RWPE2 (cell line): Measurements from ENCODE around the gene KIF1A.

Experiments
- ATAC-seq: fragments of 200-7000 bp; cut with Tn5 transposase; 3 replicates; pipeline ENCODE4 v1.9.1; 2021; ENCODE audit warnings: low read depth
- DNase-seq: peaks from one replicate; pipeline ENCODE4 v3.0.0-alpha.2; 2020; ENCODE audit warnings: low spot score
- H3K27ac ChIP-seq: fragments of 450-650 bp; 2 replicates; pipeline ENCODE4 v1.5.1; 2017; ENCODE audit warnings: mild to moderate bottlenecking; ENCODE audit not compliant: poor library complexity, severe bottlenecking
- H3K27me3 ChIP-seq: fragments of 250-450 bp; sonication (Bioruptor Pico); 2 replicates; pipeline ENCODE4 v1.5.1; 2021; ENCODE audit warnings: mild to moderate bottlenecking, moderate library complexity; ENCODE audit not compliant: insufficient read depth, poor library complexity, severe bottlenecking
- H3K36me3 ChIP-seq: fragments of 250-450 bp; sonication (Bioruptor Pico); 2 replicates; pipeline ENCODE4 v1.5.1; 2020; ENCODE audit warnings: low read depth, mild to moderate bottlenecking, moderate library complexity
- H3K4me1 ChIP-seq: fragments of 250-450 bp; sonication (Bioruptor Pico); 2 replicates; pipeline ENCODE4 v1.5.1; 2021; ENCODE audit warnings: mild to moderate bottlenecking, moderate library complexity; ENCODE audit not compliant: insufficient read depth, poor library complexity, severe bottlenecking
- H3K4me3 ChIP-seq: fragments of 250-450 bp; sonication (Bioruptor Pico); 2 replicates; pipeline ENCODE4 v1.5.1; 2021; ENCODE audit warnings: mild to moderate bottlenecking, moderate library complexity; ENCODE audit not compliant: severe bottlenecking
- H3K9me3 ChIP-seq: fragments of 250-450 bp; sonication (Bioruptor Pico); 2 replicates; pipeline ENCODE4 v1.5.1; 2021; ENCODE audit warnings: mild to moderate bottlenecking, moderate library complexity; ENCODE audit not compliant: severe bottlenecking
- TF ChIP-seq, protein P1 (sequence below): fragments of 450-650 bp; IDR thresholded peaks from one replicate; pipeline ENCODE4 v1.5.1; 2017; ENCODE audit warnings: mild to moderate bottlenecking, moderate library complexity; ENCODE audit not compliant: poor library complexity, severe bottlenecking

The KIF1A gene

DNA sequence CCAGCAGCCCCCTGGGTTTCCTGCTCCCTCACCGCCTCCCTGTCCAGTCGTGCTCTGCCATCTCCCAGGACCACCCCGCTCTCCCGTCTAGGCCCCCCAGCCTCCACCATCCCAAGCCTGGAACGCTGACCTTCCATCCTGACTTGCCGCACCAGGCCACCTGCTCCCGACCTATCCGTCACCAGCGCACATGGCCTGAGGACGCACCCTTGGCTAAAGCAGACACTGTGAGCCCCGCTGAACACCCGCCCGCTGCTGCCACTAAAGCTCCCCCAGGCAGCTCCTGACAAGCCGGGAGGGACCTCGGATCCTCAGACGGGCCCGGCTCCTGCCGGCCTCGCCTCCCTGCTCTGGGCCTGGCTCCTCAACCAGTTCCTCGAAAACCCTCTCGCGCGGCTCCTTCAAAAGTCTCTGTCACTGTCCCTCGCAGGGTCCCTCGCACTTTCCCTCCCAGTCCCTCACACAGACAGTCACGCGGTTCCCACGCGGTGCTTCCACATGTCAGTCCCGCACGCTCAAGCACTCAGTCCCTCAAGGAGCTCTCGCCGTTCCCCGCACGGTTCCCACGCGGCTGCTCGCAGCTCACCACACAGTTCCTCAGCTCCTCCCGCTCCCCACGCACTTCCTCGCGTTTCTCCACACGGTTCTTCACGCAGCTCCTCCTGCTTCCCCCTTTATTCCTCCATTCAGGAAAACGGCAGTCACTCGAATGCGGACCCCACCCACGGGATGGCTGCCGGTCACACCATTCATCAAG lies 42.4 kb downstream of the KIF1A start:
- H3K4me1 ChIP-seq: no peaks in the 10 kb centered on the region
- H3K9me3 ChIP-seq: no peaks in the 10 kb centered on the region
- TF ChIP-seq, protein P1, sequence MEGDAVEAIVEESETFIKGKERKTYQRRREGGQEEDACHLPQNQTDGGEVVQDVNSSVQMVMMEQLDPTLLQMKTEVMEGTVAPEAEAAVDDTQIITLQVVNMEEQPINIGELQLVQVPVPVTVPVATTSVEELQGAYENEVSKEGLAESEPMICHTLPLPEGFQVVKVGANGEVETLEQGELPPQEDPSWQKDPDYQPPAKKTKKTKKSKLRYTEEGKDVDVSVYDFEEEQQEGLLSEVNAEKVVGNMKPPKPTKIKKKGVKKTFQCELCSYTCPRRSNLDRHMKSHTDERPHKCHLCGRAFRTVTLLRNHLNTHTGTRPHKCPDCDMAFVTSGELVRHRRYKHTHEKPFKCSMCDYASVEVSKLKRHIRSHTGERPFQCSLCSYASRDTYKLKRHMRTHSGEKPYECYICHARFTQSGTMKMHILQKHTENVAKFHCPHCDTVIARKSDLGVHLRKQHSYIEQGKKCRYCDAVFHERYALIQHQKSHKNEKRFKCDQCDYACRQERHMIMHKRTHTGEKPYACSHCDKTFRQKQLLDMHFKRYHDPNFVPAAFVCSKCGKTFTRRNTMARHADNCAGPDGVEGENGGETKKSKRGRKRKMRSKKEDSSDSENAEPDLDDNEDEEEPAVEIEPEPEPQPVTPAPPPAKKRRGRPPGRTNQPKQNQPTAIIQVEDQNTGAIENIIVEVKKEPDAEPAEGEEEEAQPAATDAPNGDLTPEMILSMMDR: no peak
- DNase-seq (no peak), ATAC-seq (no peak)
- no peak overlapping the region for H3K27ac ChIP-seq
- no peak overlapping the region for H3K4me3 ChIP-seq
- no peaks in the 10 kb centered on the region for H3K36me3 ChIP-seq
- no peaks in the 10 kb centered on the region for H3K27me3 ChIP-seq

DNA sequence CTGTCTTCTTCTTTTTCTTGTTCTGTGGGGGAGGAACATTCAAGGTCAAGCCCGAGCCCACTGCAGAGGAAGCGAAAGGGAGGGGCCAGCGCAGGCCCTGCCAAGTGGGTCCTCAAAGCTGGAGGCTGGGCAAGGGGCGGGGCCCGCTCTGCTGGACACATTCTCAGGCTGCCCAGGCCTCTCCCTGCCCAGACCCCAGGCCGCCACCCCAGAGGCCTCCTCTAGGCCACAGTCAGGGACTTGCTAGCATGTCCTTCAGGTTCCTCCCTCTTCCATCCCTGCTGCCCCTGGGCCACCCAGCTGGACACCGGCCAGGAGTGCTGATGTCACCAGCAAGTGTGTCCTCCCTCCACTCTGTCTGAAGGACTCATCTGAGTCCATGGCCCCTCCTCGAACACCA lies 44.1 kb downstream of the KIF1A start:
- no peaks in the 10 kb centered on the region for H3K36me3 ChIP-seq
- H3K4me3 ChIP-seq: no peak overlapping the region
- ATAC-seq (no peak), DNase-seq (no peak)
- H3K4me1 ChIP-seq: no peaks in the 10 kb centered on the region
- no peak overlapping the region for H3K27ac ChIP-seq
- H3K9me3 ChIP-seq: no peaks in the 10 kb centered on the region
- TF ChIP-seq, protein P1: no peak
- H3K27me3 ChIP-seq: no peaks in the 10 kb centered on the region

DNA sequence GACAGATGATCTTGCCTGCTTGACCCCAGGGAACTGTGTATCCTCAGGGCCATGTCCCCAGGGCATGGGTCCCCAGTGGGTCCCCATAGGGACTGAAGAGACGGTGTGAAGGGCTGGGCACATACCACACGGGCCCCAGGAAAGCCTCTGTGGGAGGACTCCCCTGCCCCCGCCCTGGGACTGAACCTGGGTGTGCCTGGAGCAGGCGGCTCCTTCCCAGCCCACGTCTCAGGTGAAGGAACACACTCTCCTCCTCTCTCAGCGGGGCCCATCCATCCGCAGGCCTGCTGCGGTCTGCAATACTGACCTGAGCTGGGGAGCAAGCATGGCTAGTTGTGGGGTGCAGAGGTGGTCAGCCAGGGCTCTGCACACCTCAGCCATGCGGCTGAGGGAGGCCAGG lies 45.2 kb downstream of the KIF1A start:
- Histone ChIP-seq H3K4me1 (no peaks in the 10 kb centered on the region), H3K9me3 (no peaks in the 10 kb centered on the region), H3K27ac (no peak overlapping the region), H3K27me3 (no peaks in the 10 kb centered on the region), H3K36me3 (no peaks in the 10 kb centered on the region), H3K4me3 (no peak overlapping the region)
- TF ChIP-seq, protein P1: no peak
- no peak for ATAC-seq
- DNase-seq: no peak

DNA sequence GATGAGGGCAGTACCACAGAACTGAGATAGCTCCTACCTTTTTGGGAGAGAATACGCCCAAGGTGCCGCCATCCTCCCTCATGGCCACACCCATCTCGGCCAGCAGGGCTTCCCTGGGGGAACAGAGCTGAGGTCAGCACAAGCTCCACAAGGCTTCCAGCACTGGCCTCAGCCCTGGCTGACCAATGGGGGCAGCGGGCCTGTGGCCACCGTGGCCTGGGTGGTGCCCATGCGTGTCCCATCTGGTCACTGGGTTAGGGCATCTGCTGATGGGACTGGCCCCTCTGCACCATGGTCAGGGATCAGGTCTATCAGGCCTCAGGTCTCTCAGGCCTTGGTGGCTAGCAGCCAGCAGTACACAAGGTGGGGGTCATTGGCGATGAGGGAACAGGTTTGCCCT lies 50.9 kb downstream of the KIF1A start:
- H3K27ac ChIP-seq: no peak overlapping the region
- H3K36me3 ChIP-seq: no peaks in the 10 kb centered on the region
- no peak for ATAC-seq
- H3K4me3 ChIP-seq: no peak overlapping the region
- TF ChIP-seq, protein P1: no peak
- no peaks in the 10 kb centered on the region for H3K9me3 ChIP-seq
- no peak for DNase-seq
- no peaks in the 10 kb centered on the region for H3K27me3 ChIP-seq
- H3K4me1 ChIP-seq: no peaks in the 10 kb centered on the region

DNA sequence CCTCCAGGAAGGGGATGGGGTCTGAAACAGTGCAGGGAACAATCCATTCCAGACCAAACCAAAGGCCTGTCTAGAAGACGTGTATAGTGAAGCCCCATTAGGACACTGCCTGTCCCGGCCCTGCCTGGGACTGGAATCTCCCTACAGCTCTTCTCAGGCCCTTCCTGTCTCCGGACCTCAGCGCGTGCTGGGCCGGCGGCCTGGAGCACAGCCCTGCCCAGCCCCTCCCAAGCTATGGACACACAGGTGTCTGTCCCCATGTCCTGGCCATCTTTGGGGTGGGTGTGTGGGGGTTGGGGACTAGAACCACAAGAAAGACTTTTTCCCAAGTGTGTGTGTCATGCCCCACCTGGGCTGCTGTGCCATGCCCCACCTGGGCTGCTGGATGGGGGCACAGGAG lies 51.8 kb downstream of the KIF1A start:
- Histone ChIP-seq H3K9me3 (no peaks in the 10 kb centered on the region), H3K4me3 (no peak overlapping the region), H3K4me1 (no peaks in the 10 kb centered on the region), H3K27me3 (no peaks in the 10 kb centered on the region), H3K27ac (no peak overlapping the region), H3K36me3 (no peaks in the 10 kb centered on the region)
- TF ChIP-seq, protein P1: no peak
- DNase-seq (no peak), ATAC-seq (no peak)
